Heart right ventricle (tissue), 16 donors: ENCODE measurements around the gene MRTFA. TPM values are rescaled to one million over a fixed set of nuclear protein-coding genes. Genes with fewer than 3 reads are reported as not detected.

Source experiments
- ATAC-seq, 8 donors: fragments of 200-7000 bp; cut with Tn5 transposase; one replicate each; pipeline ENCODE4 v1.9.1; 2020; ENCODE audit warnings: mild to moderate bottlenecking in 8 of 8, moderate library complexity in 8 of 8, moderate number of reproducible peaks in 1 of 8
- DNase-seq, 2 donors: peaks; one replicate each; pipeline ENCODE4 v3.0.0-alpha.2; 2020
- H3K27ac ChIP-seq, 10 donors: fragments of 200-600 bp; sonication (generic) in 2 of 10; one replicate each; pipeline versions ENCODE4 v1.5.0 to v1.8.0; 2020 to 2022; ENCODE audit warnings: mild to moderate bottlenecking in 3 of 10
- H3K27me3 ChIP-seq, 7 donors: fragments of 200-600 bp; one replicate each; pipeline ENCODE4 v1.8.0; 2021 to 2022; ENCODE audit warnings: mild to moderate bottlenecking in 2 of 7
- H3K36me3 ChIP-seq, 9 donors: fragments of 200-600 bp; sonication (generic) in 1 of 9; one replicate each; pipeline versions ENCODE4 v1.5.0 to v1.8.0; 2020 to 2022; ENCODE audit warnings: mild to moderate bottlenecking in 2 of 9
- H3K4me1 ChIP-seq, 9 donors: fragments of 200-600 bp; sonication (generic) in 1 of 9; one replicate each; pipeline versions ENCODE4 v1.5.0 to v1.8.0; 2020 to 2022; ENCODE audit warnings: mild to moderate bottlenecking in 4 of 9
- H3K4me3 ChIP-seq, 10 donors: fragments of 200-600 bp; sonication (generic) in 2 of 10; one replicate each; pipeline versions ENCODE4 v1.5.0 to v1.8.0; 2020 to 2022; ENCODE audit warnings: mild to moderate bottlenecking in 7 of 10, moderate library complexity in 2 of 10
- H3K9me3 ChIP-seq, 11 donors: fragments of 200-600 bp in 10 of 11; sonication (generic) in 2 of 11; one replicate each; pipeline versions ENCODE4 v1.5.0 to v1.8.0; 2013 to 2022; ENCODE audit warnings: mild to moderate bottlenecking in 2 of 11, control low read depth in 1 of 11, moderate library complexity in 1 of 11
- CTCF ChIP-seq, 9 donors: fragments of 200-600 bp; sonication (generic) in 2 of 9; IDR thresholded peaks; one replicate each; pipeline versions ENCODE4 v1.5.0 to v1.8.0; 2021 to 2022; ENCODE audit warnings: antibody characterized with exemption in 9 of 9, mild to moderate bottlenecking in 5 of 9, moderate library complexity in 1 of 9
- WGBS, 2 donors: extraction: QIAGEN DNeasy Blood & Tissue Kit; methylation state at CpG; one replicate each; pipeline ENCODE4 v1.1.7; 2013; ENCODE audit warnings: inconsistent platforms in 1 of 2; 5-methylcytosine and 5-hydroxymethylcytosine counted together
- intact Hi-C, 10 donors: fragments of 100-400 bp; cut with DNase I; formaldehyde crosslinking; loops; one replicate each; pipeline versions ENCODE4 v1.11.1 to v1.14.2; 2022
- polyA plus RNA-seq, 2 donors: library from polyadenylated mRNA; stranded (reverse); fragments of 200-250 nt; gene quantifications; one replicate each; pipeline ENCODE4 v1.2.3, GENCODE V29; 2013
- total RNA-seq, 10 donors: library from RNA; stranded (reverse); fragmentation: NEBNext Ultra II Directional in 3 of 10; extraction: Animal tissue kit (Norgen Biotek cat#: 25700) in 3 of 10; gene quantifications; one replicate each; pipeline versions ENCODE4 v1.2.1 to v1.2.4, GENCODE V29; 2021 to 2023
- donor health status: Arrhythmogenic right ventricular cardiomyopathy.
- donor health status: ischemic (EF 13 %, LVEDD 7.1; RV severe dilation, severe dysfunction).
- donor health status: healthy with polysubstance abuse.
- donor health status: DM: no; HTN: yes; CAD: no.
- donor health status: DM: no; HTN: no; CAD: no.
- donor health status: ischemic (EF 25% LVEDD 6.9; RV normal size, moderate dysfunction).
- donor health status: ischemic (EF 25% LVEDD 5.7; RV mildly dilated, moderate dysfunction).
- donor health status: healthy.
- donor health status: DM: yes; HTN: yes; CAD: no.
- donor health status: Ischemic cardiomyopathy.
- donor health status: ischemic (EF 35%, LVEDD 5.7; RV mildly dilated, moderate dysfunction).
- donor health status: nonischemic (EF 11% LVEDD 7.7; RV severe dilation, severe dysfunction).
- donor health status: DM: yes; HTN: yes; CAD: no.
- donor health status: PGD.
- donor health status: ischemic (EF 29% LVEDD 5.4; RV normal size, mild dysfunction).
- donor health status: nonischemic (EF 23%, LVEDD 6.1; RV moderate dilation, normal function).

The MRTFA gene
- total and polyA plus RNA-seq, 12 donors = 13.2 to 30.9 (median 18.9) TPM

DNA sequence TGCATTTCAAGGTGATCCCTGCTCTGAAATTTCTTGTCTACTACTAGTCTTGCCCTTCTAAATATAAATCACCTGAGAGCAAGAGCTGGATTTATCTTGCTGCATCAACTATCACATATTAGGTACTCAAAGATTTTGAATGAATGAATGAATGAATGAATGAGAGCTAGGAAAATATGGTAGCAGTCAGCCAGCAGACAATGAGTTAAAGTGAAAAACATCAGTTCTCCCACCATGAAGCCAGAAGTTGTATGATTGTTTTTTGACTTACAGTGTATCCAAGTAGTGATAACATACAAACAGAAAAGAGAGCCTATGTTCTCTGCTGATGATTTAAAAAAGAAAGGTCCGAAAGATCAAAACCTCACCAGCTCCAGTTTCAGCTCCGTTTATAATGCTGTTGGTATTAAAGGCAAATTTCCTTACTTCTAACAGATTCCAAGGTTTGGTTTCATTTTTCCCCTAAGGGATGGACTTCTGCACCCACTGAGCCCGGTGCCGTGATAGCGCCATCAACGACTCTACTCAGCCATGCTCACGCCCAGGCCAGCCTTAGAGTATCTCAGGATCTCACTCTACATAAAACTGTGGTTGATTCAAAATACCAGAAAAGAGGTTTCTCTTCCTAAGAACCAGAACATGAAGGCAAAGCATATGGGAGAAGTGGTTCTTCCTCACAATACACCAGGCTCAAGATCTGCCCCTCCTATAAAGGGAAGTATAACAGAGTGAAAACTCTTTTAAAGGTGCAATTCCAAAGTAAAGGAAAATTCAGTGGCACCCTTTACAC is 174.1 kb downstream of the MRTFA start:
- WGBS, 2 donors = 78 to 84% methylated on average over 7 of the region's 7 CpGs
- peak overlapping the region in 1 of 10 donors; percentile 87 for H3K27ac ChIP-seq
- ATAC-seq = peak in 5 of 8 donors; percentile 23 to 37 (median 24)

DNA sequence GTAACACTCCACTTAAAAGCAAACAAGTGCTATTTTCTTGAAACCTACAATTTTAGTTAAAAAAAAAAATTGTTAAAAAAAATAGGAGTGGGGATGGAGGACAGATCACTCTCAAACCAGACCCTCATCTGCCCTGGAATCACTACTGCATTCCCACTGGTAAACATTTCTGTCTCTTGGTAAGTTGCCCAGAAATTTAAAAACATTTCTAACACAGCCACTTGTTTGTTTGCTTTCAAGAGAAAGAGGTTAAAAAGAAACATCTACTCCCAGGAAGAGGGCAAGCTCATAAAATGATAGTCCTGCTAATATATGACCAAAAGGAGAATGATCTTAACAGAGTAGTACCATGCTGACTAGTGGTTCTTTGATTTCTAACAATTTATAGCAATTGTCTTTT is 182.8 kb downstream of the MRTFA start:
- Histone ChIP-seq H3K36me3 (peaks cover 0 to 10% (median 0%) of the 10 kb centered on the region in 9 donors), H3K27me3 (no peaks in the 10 kb centered on the region), H3K4me1 (peaks cover 0 to 77% (median 50%) of the 10 kb centered on the region in 9 donors), H3K27ac (peak overlapping the region in 4 of 10 donors; percentile 5 to 37 (median 12)), H3K4me3 (no peak overlapping the region), H3K9me3 (no peaks in the 10 kb centered on the region)
- intact Hi-C loops = loop anchor here in 1 of 10 donors (5.0 kb wide), 1 partner anchor 34 kb away; no protein-coding TSS in a partner anchor
- ATAC-seq = no peak
- TF ChIP-seq CTCF (IDR thresholded peaks at IDR 0.05) = no peak
- DNase-seq = no peak

More for the DNA sequence above, 174.1 kb downstream of the MRTFA start:
- H3K27me3 ChIP-seq = no peaks in the 10 kb centered on the region
- TF ChIP-seq CTCF (IDR thresholded peaks at IDR 0.05) = no peak
- peak overlapping the region in 6 of 10 donors; percentile 11 to 59 (median 32) for H3K4me3 ChIP-seq
- intact Hi-C loops = no loop called here
- no peaks in the 10 kb centered on the region for H3K9me3 ChIP-seq
- DNase-seq = no peak
- peaks cover 0 to 61% (median 4%) of the 10 kb centered on the region in 9 donors for H3K4me1 ChIP-seq
- H3K36me3 ChIP-seq = peaks cover 0 to 34% (median 0%) of the 10 kb centered on the region in 9 donors

GRCh38 chr22:40452730-40453487 is 183.6 kb downstream of the MRTFA start:
- Histone ChIP-seq H3K27me3 (no peaks in the 10 kb centered on the region), H3K27ac (peak overlapping the region in 4 of 10 donors; percentile 5 to 37 (median 12)), H3K4me1 (peaks cover 0 to 77% (median 54%) of the 10 kb centered on the region in 9 donors), H3K36me3 (peaks cover 0 to 2% (median 0%) of the 10 kb centered on the region in 9 donors), H3K4me3 (no peak overlapping the region), H3K9me3 (no peaks in the 10 kb centered on the region)
- DNase-seq = no peak
- no peak for TF ChIP-seq CTCF (IDR thresholded peaks at IDR 0.05)
- WGBS, 2 donors = 70 to 72% methylated on average over 11 of the region's 11 CpGs
- intact Hi-C loops = loop anchor here in 1 of 10 donors (5.0 kb wide), 1 partner anchor 34 kb away; no protein-coding TSS in a partner anchor
- ATAC-seq = peak in 5 of 8 donors; percentile 34 to 68 (median 45)

DNA sequence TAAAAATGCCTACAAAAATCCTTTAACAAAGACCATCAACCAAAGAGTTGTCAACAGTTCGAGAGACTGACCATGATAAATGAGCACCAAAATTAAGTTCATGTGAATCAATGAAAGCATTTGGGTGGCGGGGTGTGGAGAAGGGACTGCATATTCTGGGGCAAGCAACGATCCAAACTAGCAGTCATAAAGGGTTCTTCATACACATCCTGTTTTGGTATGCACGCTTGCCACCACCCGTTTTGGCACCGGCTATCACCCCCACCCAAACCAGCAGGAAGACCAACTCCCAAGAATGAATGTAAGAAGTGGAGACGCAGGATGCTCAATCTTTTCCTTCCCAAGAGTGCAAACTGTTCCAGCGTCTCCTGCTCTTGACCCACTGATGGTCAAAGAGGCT is 185.3 kb downstream of the MRTFA start:
- no peak overlapping the region for H3K4me3 ChIP-seq
- H3K36me3 ChIP-seq = no peaks in the 10 kb centered on the region
- 59 to 68% methylated on average over 8 of the region's 8 CpGs for WGBS, 2 donors
- peaks cover 0 to 89% (median 54%) of the 10 kb centered on the region in 9 donors for H3K4me1 ChIP-seq
- peak in 5 of 8 donors; percentile 6 to 46 (median 32) for ATAC-seq
- H3K27me3 ChIP-seq = no peaks in the 10 kb centered on the region
- no peak for DNase-seq
- no peak for TF ChIP-seq CTCF (IDR thresholded peaks at IDR 0.05)
- H3K9me3 ChIP-seq = no peaks in the 10 kb centered on the region
- intact Hi-C loops = loop anchor here in 1 of 10 donors (5.0 kb wide), 1 partner anchor 36 kb away; no protein-coding TSS in a partner anchor
- peak overlapping the region in 2 of 10 donors; percentile 28 to 31 for H3K27ac ChIP-seq
